ENCODE results near the gene NDST1. TPM values are rescaled to one million over a fixed set of nuclear protein-coding genes. Genes with fewer than 3 reads are reported as not detected.

NDST1 gene
- total and polyA plus RNA-seq, 2 of the 8 experiments (the other 6 are each of a cell fraction or from before 2014, with no cell fraction given), result 27.0 to 72.0 TPM

DNA sequence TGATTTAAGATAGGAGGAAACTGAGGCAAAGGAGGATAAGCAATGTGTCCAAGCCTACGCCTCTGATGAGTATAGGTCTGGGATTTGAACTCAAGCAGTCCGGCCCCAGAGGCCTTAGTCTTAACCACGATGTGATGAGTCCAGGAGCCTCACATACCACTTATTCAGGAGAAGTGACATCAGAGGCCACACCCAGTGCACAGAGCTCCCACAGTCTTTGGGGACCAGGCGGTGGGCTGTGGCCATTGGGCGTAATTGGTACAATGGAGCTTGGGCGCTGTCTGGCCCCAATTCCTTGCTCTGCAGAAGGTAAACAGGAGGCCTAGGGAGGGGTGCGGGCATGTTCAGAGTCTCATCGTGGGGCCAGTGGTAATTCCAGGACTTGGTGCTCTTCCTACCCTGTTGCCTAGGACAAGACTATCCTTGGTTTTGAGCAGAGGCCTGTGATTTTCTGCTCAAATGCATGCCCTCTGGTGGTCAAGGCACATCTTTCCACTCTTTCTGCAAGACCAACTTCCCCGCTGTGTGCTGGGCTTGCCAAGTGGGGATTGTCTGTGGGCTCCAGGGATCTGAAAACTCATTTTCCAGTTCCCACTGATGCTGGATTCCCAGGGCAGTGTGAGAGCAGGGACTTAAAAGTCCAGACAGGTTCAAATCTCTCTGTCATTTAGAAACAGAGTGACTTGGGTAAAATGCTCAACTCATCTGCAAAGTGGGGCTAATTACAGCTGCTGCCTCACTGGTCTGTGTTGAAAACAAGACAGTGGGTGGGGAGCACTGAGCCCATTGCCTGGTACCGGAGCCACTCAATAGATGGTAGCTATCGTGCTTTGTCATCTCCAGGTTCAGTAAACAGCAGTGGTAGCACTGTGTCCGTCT lies 15.8 kb downstream of the NDST1 start (continued):
- TF ChIP-seq BRCA1 (IDR thresholded peaks at IDR 0.05; ENCODE audit: low read depth, low read length), result no peak
- TF ChIP-seq CHD7 (IDR thresholded peaks at IDR 0.05; ENCODE audit: insufficient replicate concordance, low read length), result no peak
